Endothelial cell of umbilical vein (primary cell): ENCODE measurements around the gene CTR9.

Source experiments
- CTCF ChIP-seq, 2 donors: IDR thresholded peaks; 1 replicate in 1 of 2; 2 replicates in 1 of 2; pipeline ENCODE4 v1.5.1; 2011; ENCODE audit warnings: low read length in 2 of 2, mild to moderate bottlenecking in 2 of 2, moderate library complexity in 2 of 2, control low read depth in 1 of 2, inconsistent platforms in 1 of 2, low read depth in 1 of 2; ENCODE audit not compliant: insufficient read depth in 1 of 2; ENCODE audit errors: extremely low read depth in 1 of 2
- EZH2 ChIP-seq: IDR thresholded peaks from 2 replicates; pipeline ENCODE4 v1.6.1; 2012; ENCODE audit warnings: borderline replicate concordance, low read depth, mild to moderate bottlenecking, moderate library complexity, low read length, inconsistent platforms; ENCODE audit not compliant: severe bottlenecking

GRCh38 chr11:10742460-10743208 lies 8.4 kb upstream of the CTR9 start:
- TF ChIP-seq CTCF (IDR thresholded peaks at IDR 0.05; ENCODE audit: extremely low read depth in 1 of 2, insufficient read depth in 1 of 2, low read depth in 1 of 2, low read length in 2 of 2) (no peak), EZH2 (no peak)
